ENCODE measurements around the gene TFPT. TPM values are rescaled to one million over a fixed set of nuclear protein-coding genes. Genes with fewer than 3 reads are reported as not detected.
A peak's percentile ranks its signal among the peaks of the same experiment; 100 is the strongest.

The TFPT gene
- total and polyA plus RNA-seq, 2 of the 13 experiments (the other 11 are each of a cell fraction or from before 2014, with no cell fraction given), result 8.4 to 10.7 TPM

- no peak for TF ChIP-seq ZFP62 (CRISPR knock-in tag; IDR thresholded peaks at IDR 0.05)
- no peak for TF ChIP-seq SSRP1 (CRISPR knock-in tag; IDR thresholded peaks at IDR 0.05)
- no peak for TF ChIP-seq CBX1 (IDR thresholded peaks at IDR 0.05; ENCODE audit: low read depth)
- no peak for TF ChIP-seq MAFG (CRISPR knock-in tag; IDR thresholded peaks at IDR 0.05)
- peak; percentile 63; the same call in 1 of the 2 replicates for TF ChIP-seq ZNF792 (CRISPR knock-in tag; IDR thresholded peaks at IDR 0.05)
- TF ChIP-seq SP2 (CRISPR knock-in tag; IDR thresholded peaks at IDR 0.05), result peak; percentile 90
- TF ChIP-seq EED (CRISPR knock-in tag; IDR thresholded peaks at IDR 0.05), result no peak
- TF ChIP-seq THAP9 (CRISPR knock-in tag; IDR thresholded peaks at IDR 0.05; ENCODE audit: borderline replicate concordance), result no peak
- no peak for TF ChIP-seq ARHGAP35 (CRISPR knock-in tag; IDR thresholded peaks at IDR 0.05; ENCODE audit: borderline replicate concordance)
- no peak for TF ChIP-seq MTF1 (CRISPR knock-in tag; IDR thresholded peaks at IDR 0.05)
- no peak for TF ChIP-seq EEA1 (CRISPR knock-in tag; IDR thresholded peaks at IDR 0.05; ENCODE audit: borderline replicate concordance)
- no peak for TF ChIP-seq MTF2 (CRISPR knock-in tag; IDR thresholded peaks at IDR 0.05; ENCODE audit: borderline replicate concordance)
- peak; percentile 71; the same call in 1 of the 2 replicates for TF ChIP-seq MEIS1 (CRISPR knock-in tag; IDR thresholded peaks at IDR 0.05; ENCODE audit: borderline replicate concordance)
- TF ChIP-seq, protein P1, sequence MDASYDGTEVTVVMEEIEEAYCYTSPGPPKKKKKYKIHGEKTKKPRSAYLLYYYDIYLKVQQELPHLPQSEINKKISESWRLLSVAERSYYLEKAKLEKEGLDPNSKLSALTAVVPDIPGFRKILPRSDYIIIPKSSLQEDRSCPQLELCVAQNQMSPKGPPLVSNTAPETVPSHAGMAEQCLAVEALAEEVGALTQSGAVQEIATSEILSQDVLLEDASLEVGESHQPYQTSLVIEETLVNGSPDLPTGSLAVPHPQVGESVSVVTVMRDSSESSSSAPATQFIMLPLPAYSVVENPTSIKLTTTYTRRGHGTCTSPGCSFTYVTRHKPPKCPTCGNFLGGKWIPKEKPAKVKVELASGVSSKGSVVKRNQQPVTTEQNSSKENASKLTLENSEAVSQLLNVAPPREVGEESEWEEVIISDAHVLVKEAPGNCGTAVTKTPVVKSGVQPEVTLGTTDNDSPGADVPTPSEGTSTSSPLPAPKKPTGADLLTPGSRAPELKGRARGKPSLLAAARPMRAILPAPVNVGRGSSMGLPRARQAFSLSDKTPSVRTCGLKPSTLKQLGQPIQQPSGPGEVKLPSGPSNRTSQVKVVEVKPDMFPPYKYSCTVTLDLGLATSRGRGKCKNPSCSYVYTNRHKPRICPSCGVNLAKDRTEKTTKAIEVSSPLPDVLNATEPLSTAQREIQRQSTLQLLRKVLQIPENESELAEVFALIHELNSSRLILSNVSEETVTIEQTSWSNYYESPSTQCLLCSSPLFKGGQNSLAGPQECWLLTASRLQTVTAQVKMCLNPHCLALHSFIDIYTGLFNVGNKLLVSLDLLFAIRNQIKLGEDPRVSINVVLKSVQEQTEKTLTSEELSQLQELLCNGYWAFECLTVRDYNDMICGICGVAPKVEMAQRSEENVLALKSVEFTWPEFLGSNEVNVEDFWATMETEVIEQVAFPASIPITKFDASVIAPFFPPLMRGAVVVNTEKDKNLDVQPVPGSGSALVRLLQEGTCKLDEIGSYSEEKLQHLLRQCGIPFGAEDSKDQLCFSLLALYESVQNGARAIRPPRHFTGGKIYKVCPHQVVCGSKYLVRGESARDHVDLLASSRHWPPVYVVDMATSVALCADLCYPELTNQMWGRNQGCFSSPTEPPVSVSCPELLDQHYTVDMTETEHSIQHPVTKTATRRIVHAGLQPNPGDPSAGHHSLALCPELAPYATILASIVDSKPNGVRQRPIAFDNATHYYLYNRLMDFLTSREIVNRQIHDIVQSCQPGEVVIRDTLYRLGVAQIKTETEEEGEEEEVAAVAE (CRISPR knock-in tag; IDR thresholded peaks at IDR 0.05; ENCODE audit: borderline replicate concordance), result no peak
- 0 out of 2 replicates have a peak, but pooled peaks have one; percentile 11 for TF ChIP-seq DMTF1 (CRISPR knock-in tag; IDR thresholded peaks at IDR 0.05)
- no peak for TF ChIP-seq ZBTB7B (CRISPR knock-in tag; IDR thresholded peaks at IDR 0.05)
Measured at GRCh38 chr19:54136864-54137698, 21.6 kb upstream of the TFPT start (continued).
